GM13977 (cell line): ENCODE results near the gene IVD.
A peak's percentile ranks its signal among the peaks of the same experiment; 100 is the strongest.

Experiments used
- DNase-seq: peaks from one replicate; pipeline ENCODE4 v3.0.0; 2012; ENCODE audit warnings: low spot score
- CTCF ChIP-seq: IDR thresholded peaks from 2 replicates; pipeline ENCODE4 v1.5.1; 2012; ENCODE audit warnings: mild to moderate bottlenecking, control low read depth; ENCODE audit not compliant: insufficient read depth; ENCODE audit errors: extremely low read depth, missing control alignments
- in situ Hi-C: fragments of 300-500 bp; cut with MboI; formaldehyde crosslinking; loops from one replicate; pipeline ENCODE4 v1.12.0; 2022; ENCODE audit warnings: low sequenced_read_pairs, low pct_unique_long_range_greater_than_20kb, mixed read lengths, inconsistent platforms; ENCODE audit not compliant: unreplicated experiment

Gene IVD

GRCh38 chr15:40420071-40420713 lies 14.6 kb downstream of the IVD start:
- no peak for DNase-seq
- no peak for TF ChIP-seq CTCF
- in situ Hi-C loops: loop anchor here (5.0 to 25.0 kb wide), 2 partner anchors 83 to 383 kb away; partner anchors contain the start of gene SRP14

- in situ Hi-C loops: loop anchor here (5.0 to 25.0 kb wide), 2 partner anchors 83 to 383 kb away; partner anchors contain the start of gene SRP14
These were observed 15.2 kb downstream of the IVD start for GRCh38 chr15:40420793-40421192.

GRCh38 chr15:40421246-40422157 lies 15.9 kb downstream of the IVD start:
- in situ Hi-C loops: loop anchor here (5.0 to 25.0 kb wide), 2 partner anchors 84 to 384 kb away; partner anchors contain the start of gene SRP14
- TF ChIP-seq CTCF: peak; percentile 99
- peak; percentile 87 for DNase-seq

More at GRCh38 chr15:40420793-40421192, 15.2 kb downstream of the IVD start:
- TF ChIP-seq CTCF: no peak
- DNase-seq: no peak

- DNase-seq: no peak
- in situ Hi-C loops: loop anchor here (5.0 to 25.0 kb wide), 2 partner anchors 87 to 387 kb away; partner anchors contain the start of gene SRP14
- TF ChIP-seq CTCF: no peak
These were observed 19.0 kb downstream of the IVD start for GRCh38 chr15:40424483-40425115.

GRCh38 chr15:40425681-40426080 lies 20.1 kb downstream of the IVD start:
- in situ Hi-C loops: no loop called here
- DNase-seq: no peak
- TF ChIP-seq CTCF: no peak

- in situ Hi-C loops: no loop called here
- TF ChIP-seq CTCF: no peak
- no peak for DNase-seq
These were observed 21.6 kb downstream of the IVD start for GRCh38 chr15:40427188-40427587.
